Prostate gland (tissue), 2 donors: Measurements from ENCODE around the gene TSHZ2. TPM values are rescaled to one million over a fixed set of nuclear protein-coding genes. Genes with fewer than 3 reads are reported as not detected.
A peak's percentile ranks its signal among the peaks of the same experiment; 100 is the strongest.
"Not testable (repeated sequence)": the region's sequence is repeated elsewhere in the genome, so short reads cannot be mapped to it uniquely, and the experiment has no call there.

Experiments used
- DNase-seq: peaks from one replicate; pipeline ENCODE4 v3.0.0-alpha.2; 2019; ENCODE audit warnings: low spot score
- H3K27ac ChIP-seq, 2 donors: fragments of 200-600 bp; sonication (generic); 2 replicates each; pipeline ENCODE4 v1.5.1; 2017 to 2019
- H3K27me3 ChIP-seq: fragments of 200-600 bp; sonication (generic); replicated peaks from 2 replicates; pipeline ENCODE4 v1.5.1; 2019; ENCODE audit not compliant: insufficient read depth
- H3K36me3 ChIP-seq, 2 donors: fragments of 200-600 bp; sonication (generic); 1 replicate in 1 of 2; 2 replicates in 1 of 2; pipeline versions ENCODE4 v1.5.1 to v1.8.1; 2017 to 2019
- H3K4me1 ChIP-seq: fragments of 200-600 bp; sonication (generic); replicated peaks from 2 replicates; pipeline ENCODE4 v1.5.1; 2019
- H3K4me3 ChIP-seq, 2 donors: fragments of 200-600 bp; sonication (generic); 2 replicates each; pipeline ENCODE4 v1.5.1; 2017 to 2019
- H3K9me3 ChIP-seq: fragments of 200-600 bp; sonication (generic); 2 replicates; pipeline ENCODE4 v1.5.1; 2017
- CTCF ChIP-seq, 4 experiments: fragments of 200-600 bp in 2 of 4; fragments of 450-650 bp in 2 of 4; sonication (generic) in 2 of 4; IDR thresholded peaks; 1 replicate in 3 of 4; 2 replicates in 1 of 4; pipeline ENCODE4 v1.5.1; 2016 to 2019; ENCODE audit warnings: antibody characterized with exemption in 4 of 4, mild to moderate bottlenecking in 2 of 4, moderate library complexity in 2 of 4
- POLR2A ChIP-seq: fragments of 450-650 bp; IDR thresholded peaks from one replicate; pipeline ENCODE4 v1.6.1; 2016; ENCODE audit warnings: antibody characterized with exemption, mild to moderate bottlenecking
- POLR2AphosphoS5 ChIP-seq: sonication (generic); formaldehyde crosslinking; IDR thresholded peaks from one replicate; pipeline ENCODE4 v1.6.1; 2017; ENCODE audit warnings: antibody characterized with exemption
- WGBS: methylation state at CpG from one replicate; pipeline ENCODE4 v1.1.5; 2018; 5-methylcytosine and 5-hydroxymethylcytosine counted together
- intact Hi-C: fragments of 100-400 bp; cut with DNase I; formaldehyde crosslinking; loops from one replicate; pipeline ENCODE4 v1.14.2; 2022
- total RNA-seq, 2 donors: library from RNA; depleted of rRNA; stranded (reverse); fragments of >200 nt; gene quantifications; one replicate each; pipeline ENCODE4 v1.1.0, GENCODE V29; 2016

TSHZ2 gene
- total RNA-seq, 2 donors from 2014 or later: 9.8 to 35.1 TPM

GRCh38 chr20:53413186-53413631, 441.1 kb downstream of the TSHZ2 start:
- Histone ChIP-seq H3K27ac (no peak overlapping the region), H3K4me3 (no peak overlapping the region), H3K9me3 (no peaks in the 10 kb centered on the region), H3K36me3 (no peaks in the 10 kb centered on the region), H3K27me3 (no peaks in the 10 kb centered on the region), H3K4me1 (no peaks in the 10 kb centered on the region)
- DNase-seq: peak; percentile 7
- TF ChIP-seq CTCF (IDR thresholded peaks at IDR 0.05): peak in 1 of 4 experiments; percentile 15
- TF ChIP-seq POLR2A: no peak
- WGBS: 80% methylated on average over 15 of the region's 15 CpGs
- intact Hi-C loops: no loop called here

- H3K27ac ChIP-seq, intact Hi-C loops, H3K4me1 ChIP-seq, H3K4me3 ChIP-seq, H3K27me3 ChIP-seq, DNase-seq, H3K9me3 ChIP-seq, H3K36me3 ChIP-seq: not testable (repeated sequence)
- WGBS: 90% methylated on average over 1 of the region's 1 CpG
These were observed 441.7 kb downstream of the TSHZ2 start for GRCh38 chr20:53413845-53414244.

- no peak for DNase-seq
- Histone ChIP-seq H3K27ac (no peak overlapping the region), H3K9me3 (no peaks in the 10 kb centered on the region), H3K27me3 (no peaks in the 10 kb centered on the region), H3K36me3 (no peaks in the 10 kb centered on the region), H3K4me1 (no peaks in the 10 kb centered on the region), H3K4me3 (no peak overlapping the region)
- TF ChIP-seq CTCF (IDR thresholded peaks at IDR 0.05) (no peak), POLR2AphosphoS5 (no peak), POLR2A (no peak)
- intact Hi-C loops: no loop called here
- WGBS: 88% methylated on average over 11 of the region's 11 CpGs
These were observed 447.7 kb downstream of the TSHZ2 start for GRCh38 chr20:53419693-53420460.

GRCh38 chr20:53421343-53421742, 449.2 kb downstream of the TSHZ2 start:
- intact Hi-C loops: no loop called here
- TF ChIP-seq POLR2A (no peak), POLR2AphosphoS5 (no peak), CTCF (IDR thresholded peaks at IDR 0.05) (no peak)
- 95% methylated on average over 7 of the region's 7 CpGs for WGBS

GRCh38 chr20:53422039-53422438, 449.9 kb downstream of the TSHZ2 start:
- no peaks in the 10 kb centered on the region for H3K9me3 ChIP-seq
- no peak overlapping the region for H3K4me3 ChIP-seq
- no peak for DNase-seq
- no peaks in the 10 kb centered on the region for H3K36me3 ChIP-seq
- TF ChIP-seq POLR2A (no peak), POLR2AphosphoS5 (no peak), CTCF (IDR thresholded peaks at IDR 0.05) (no peak)
- no peaks in the 10 kb centered on the region for H3K4me1 ChIP-seq
- H3K27me3 ChIP-seq: no peaks in the 10 kb centered on the region
- intact Hi-C loops: no loop called here
- no peak overlapping the region for H3K27ac ChIP-seq
- 92% methylated on average over 7 of the region's 7 CpGs for WGBS

More at GRCh38 chr20:53421343-53421742, 449.2 kb downstream of the TSHZ2 start:
- Histone ChIP-seq H3K4me3 (no peak overlapping the region), H3K27me3 (no peaks in the 10 kb centered on the region), H3K27ac (no peak overlapping the region), H3K9me3 (no peaks in the 10 kb centered on the region), H3K4me1 (no peaks in the 10 kb centered on the region), H3K36me3 (no peaks in the 10 kb centered on the region)
- no peak for DNase-seq
